ENCODE results near the gene TMEM198. TPM values are rescaled to one million over a fixed set of nuclear protein-coding genes. Genes with fewer than 3 reads are reported as not detected.
A peak's percentile ranks its signal among the peaks of the same experiment; 100 is the strongest.

The TMEM198 gene
- total and polyA plus RNA-seq, 4 donors = 1.3 to 7.1 (median 4.3) TPM

GRCh38 chr2:219498280-219499057 lies 45.4 kb upstream of the TMEM198 start, which contains the start of gene GMPPA:
Gene GMPPA, plus strand, starts transcription at chr2:219498891. Its CDS starts 1,085 bp downstream, at chr2:219499976.
- Histone ChIP-seq H3K27me3 (ENCODE audit: control insufficient read depth in 3 of 3, insufficient read depth in 3 of 3, low read length in 2 of 3) (peaks cover 0 to 43% (median 23%) of the 10 kb centered on the region in 3 donors), H3K9ac (ENCODE audit: insufficient read depth in 1 of 2, low read length in 2 of 2) (peak within 1 kb of the TSS; percentile 4 to 71), H3K36me3 (ENCODE audit: control insufficient read depth in 4 of 4, insufficient read depth in 4 of 4, low read length in 4 of 4) (peaks cover 0 to 5% (median 0%) of the 10 kb centered on the region in 4 donors), H3K4me3 (peak within 1 kb of the TSS; percentile 67), H3K9me3 (ENCODE audit: control insufficient read depth in 4 of 4, insufficient read depth in 3 of 4, low read length in 3 of 4) (peaks cover 0 to 5% (median 0%) of the 10 kb centered on the region in 4 donors), H3K4me1 (ENCODE audit: control insufficient read depth in 5 of 5, insufficient read depth in 5 of 5, low read length in 5 of 5) (peaks cover 0 to 49% (median 16%) of the 10 kb centered on the region in 5 donors), H3K27ac (ENCODE audit: low read depth in 1 of 2, low read length in 1 of 2) (peak within 1 kb of the TSS; percentile 88 to 96)
- ATAC-seq (ENCODE audit: insufficient read depth, low FRiP score) (peak; percentile 94), DNase-seq (peak; percentile 98 to 99 (median 99))
- no peak for TF ChIP-seq CTCF (IDR thresholded peaks at IDR 0.05; ENCODE audit: control extremely low read depth, extremely low read depth)
- WGBS, 2 donors = 0% methylated on average over 47 to 49 of the region's 49 CpGs

- Histone ChIP-seq H3K36me3 (ENCODE audit: control insufficient read depth in 4 of 4, insufficient read depth in 4 of 4, low read length in 4 of 4) (peaks cover 0 to 10% (median 4%) of the 10 kb centered on the region in 4 donors), H3K9ac (ENCODE audit: insufficient read depth in 1 of 2, low read length in 2 of 2) (peak overlapping the region; percentile 4 to 71), H3K27me3 (ENCODE audit: control insufficient read depth in 3 of 3, insufficient read depth in 3 of 3, low read length in 2 of 3) (peaks cover 0 to 39% (median 23%) of the 10 kb centered on the region in 3 donors), H3K27ac (ENCODE audit: low read depth in 1 of 2, low read length in 1 of 2) (peak overlapping the region; percentile 33 to 76), H3K4me3 (peak overlapping the region; percentile 67), H3K9me3 (ENCODE audit: control insufficient read depth in 4 of 4, insufficient read depth in 3 of 4, low read length in 3 of 4) (peaks cover 0 to 5% (median 0%) of the 10 kb centered on the region in 4 donors), H3K4me1 (ENCODE audit: control insufficient read depth in 5 of 5, insufficient read depth in 5 of 5, low read length in 5 of 5) (peaks cover 0 to 49% (median 16%) of the 10 kb centered on the region in 5 donors)
- no peak for TF ChIP-seq CTCF (IDR thresholded peaks at IDR 0.05; ENCODE audit: control extremely low read depth, extremely low read depth)
- DNase-seq = no peak
- 0% methylated on average over 3 of the region's 3 CpGs for WGBS, 2 donors
- ATAC-seq (ENCODE audit: insufficient read depth, low FRiP score) = no peak
These were observed 44.8 kb upstream of the TMEM198 start for GRCh38 chr2:219499058-219499307.

- Histone ChIP-seq H3K4me1 (ENCODE audit: control insufficient read depth in 5 of 5, insufficient read depth in 5 of 5, low read length in 5 of 5) (peaks cover 0 to 48% (median 16%) of the 10 kb centered on the region in 5 donors), H3K4me3 (no peak overlapping the region), H3K36me3 (ENCODE audit: control insufficient read depth in 4 of 4, insufficient read depth in 4 of 4, low read length in 4 of 4) (peaks cover 0 to 15% (median 10%) of the 10 kb centered on the region in 4 donors), H3K27me3 (ENCODE audit: control insufficient read depth in 3 of 3, insufficient read depth in 3 of 3, low read length in 2 of 3) (peaks cover 0 to 38% (median 23%) of the 10 kb centered on the region in 3 donors), H3K27ac (ENCODE audit: low read depth in 1 of 2, low read length in 1 of 2) (no peak overlapping the region), H3K9me3 (ENCODE audit: control insufficient read depth in 4 of 4, insufficient read depth in 3 of 4, low read length in 3 of 4) (peaks cover 0 to 4% (median 0%) of the 10 kb centered on the region in 4 donors), H3K9ac (ENCODE audit: insufficient read depth in 1 of 2, low read length in 2 of 2) (peak overlapping the region; percentile 4 to 71)
- ATAC-seq (ENCODE audit: insufficient read depth, low FRiP score) = no peak
- WGBS, 2 donors = 69 to 84% methylated on average over 1 of the region's 1 CpG
- no peak for TF ChIP-seq CTCF (IDR thresholded peaks at IDR 0.05; ENCODE audit: control extremely low read depth, extremely low read depth)
- DNase-seq = no peak
These were observed 44.3 kb upstream of the TMEM198 start for GRCh38 chr2:219499555-219499954.

All from lung (tissue), 12 donors.